Measurements from ENCODE around the gene BOD1. TPM values are rescaled to one million over a fixed set of nuclear protein-coding genes. Genes with fewer than 3 reads are reported as not detected.

Gene BOD1
- total RNA-seq, 1 donor from 2014 or later = 144 TPM

- peaks cover 24% of the 10 kb centered on the region for H3K4me1 Mint-ChIP-seq
- no peak overlapping the region for H3K4me3 Mint-ChIP-seq
- H3K79me2 ChIP-seq (ENCODE audit: low read depth) = no peaks in the 10 kb centered on the region
- H2AFZ ChIP-seq (replicated peaks) = no peak overlapping the region
- H3K4me3 ChIP-seq = no peak overlapping the region
- H3K9me3 ChIP-seq (ENCODE audit: low read depth) = no peaks in the 10 kb centered on the region
- no peak overlapping the region for H3K9ac ChIP-seq
- peaks cover 15% of the 10 kb centered on the region for H3K4me1 ChIP-seq
- peaks cover 11% of the 10 kb centered on the region for H3K27me3 Mint-ChIP-seq (ENCODE audit: insufficient read depth, low read depth)
- no peak overlapping the region for H3K27ac ChIP-seq
- no peaks in the 10 kb centered on the region for H3K27me3 ChIP-seq
- H3K36me3 Mint-ChIP-seq = no peaks in the 10 kb centered on the region
- H3F3A ChIP-seq (ENCODE audit: low read depth) = no peaks in the 10 kb centered on the region
- H3K36me3 ChIP-seq = no peaks in the 10 kb centered on the region
- no peak overlapping the region for H3K4me2 ChIP-seq
- H3K9me3 Mint-ChIP-seq = peaks cover 8% of the 10 kb centered on the region
- H4K20me1 ChIP-seq (ENCODE audit: low read depth) = no peaks in the 10 kb centered on the region
- no peak overlapping the region for H3K27ac Mint-ChIP-seq
- TF ChIP-seq CTCF (IDR thresholded peaks at IDR 0.05) = no peak
- TF ChIP-seq EZH2 (IDR thresholded peaks at IDR 0.05) = no peak
- no peak for TF ChIP-seq EZH2phosphoT487 (IDR thresholded peaks at IDR 0.05)
- no peak for DNase-seq (ENCODE audit: low spot score)
Measured at GRCh38 chr5:173577166-173577565, 39.3 kb downstream of the BOD1 start.

DNA sequence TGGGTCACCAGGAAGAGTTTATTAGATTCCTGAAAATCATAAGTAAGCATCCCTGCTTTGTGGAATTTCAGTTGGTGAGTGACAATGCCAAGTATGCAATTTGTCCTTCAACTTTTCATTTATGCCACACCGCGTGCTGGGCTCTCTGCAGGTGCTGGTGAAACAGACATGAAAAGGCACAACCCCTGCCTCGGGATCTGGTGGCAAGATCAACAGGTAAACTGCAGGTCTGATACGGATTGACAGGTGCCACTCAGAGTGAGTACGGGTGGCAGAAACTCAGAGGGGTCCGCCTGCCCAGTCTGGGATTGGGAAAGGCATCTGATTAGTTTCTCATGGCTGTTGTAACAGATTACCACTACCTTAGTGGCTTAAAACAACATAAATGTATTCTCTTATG, 40.5 kb downstream of the BOD1 start:
- Histone ChIP-seq H3K9ac (no peak overlapping the region), H3K36me3 (no peaks in the 10 kb centered on the region), H3K4me3 (no peak overlapping the region), H3K79me2 (ENCODE audit: low read depth) (no peaks in the 10 kb centered on the region), H3F3A (ENCODE audit: low read depth) (no peaks in the 10 kb centered on the region), H3K27ac (no peak overlapping the region), H2AFZ (replicated peaks) (no peak overlapping the region), H3K9me3 (ENCODE audit: low read depth) (no peaks in the 10 kb centered on the region), H3K27me3 (no peaks in the 10 kb centered on the region), H4K20me1 (ENCODE audit: low read depth) (no peaks in the 10 kb centered on the region), H3K4me2 (no peak overlapping the region), H3K4me1 (peaks cover 20% of the 10 kb centered on the region)
- TF ChIP-seq EZH2 (IDR thresholded peaks at IDR 0.05) (no peak), EZH2phosphoT487 (IDR thresholded peaks at IDR 0.05) (no peak), CTCF (IDR thresholded peaks at IDR 0.05) (no peak)
- Mint-ChIP-seq H3K36me3 (no peaks in the 10 kb centered on the region), H3K27me3 (ENCODE audit: insufficient read depth, low read depth) (peaks cover 9% of the 10 kb centered on the region), H3K9me3 (peaks cover 8% of the 10 kb centered on the region), H3K27ac (no peak overlapping the region), H3K4me1 (peaks cover 25% of the 10 kb centered on the region), H3K4me3 (no peak overlapping the region)
- no peak for DNase-seq (ENCODE audit: low spot score)

DNA sequence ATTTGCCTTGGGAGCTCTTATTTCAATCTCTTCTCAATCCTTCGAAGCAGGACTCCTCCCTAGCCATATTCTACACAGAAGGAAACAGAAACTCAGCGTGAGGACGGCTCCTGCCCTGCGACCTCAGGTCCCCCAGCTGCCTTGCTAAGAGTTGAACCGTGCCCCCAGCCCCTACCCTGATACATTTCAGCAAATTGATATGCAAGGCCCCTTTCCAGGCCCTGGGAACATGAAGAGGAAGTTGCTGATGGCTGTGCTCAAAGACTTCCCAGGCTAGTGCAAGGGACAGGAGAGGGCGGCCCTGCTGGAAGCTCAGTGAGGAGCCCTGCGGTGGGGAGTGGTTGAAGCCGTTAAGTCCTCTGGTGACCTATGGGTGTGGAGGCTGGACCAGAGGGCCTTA, 41.5 kb downstream of the BOD1 start:
- H3K36me3 Mint-ChIP-seq = no peaks in the 10 kb centered on the region
- peak overlapping the region; percentile 27 for H3K27ac Mint-ChIP-seq
- H3K36me3 ChIP-seq = no peaks in the 10 kb centered on the region
- peaks cover 25% of the 10 kb centered on the region for H3K4me1 Mint-ChIP-seq
- no peaks in the 10 kb centered on the region for H3F3A ChIP-seq (ENCODE audit: low read depth)
- no peaks in the 10 kb centered on the region for H3K9me3 ChIP-seq (ENCODE audit: low read depth)
- H3K27ac ChIP-seq = no peak overlapping the region
- no peaks in the 10 kb centered on the region for H4K20me1 ChIP-seq (ENCODE audit: low read depth)
- H3K4me2 ChIP-seq = no peak overlapping the region
- H3K9ac ChIP-seq = no peak overlapping the region
- H3K27me3 Mint-ChIP-seq (ENCODE audit: insufficient read depth, low read depth) = peaks cover 9% of the 10 kb centered on the region
- peaks cover 8% of the 10 kb centered on the region for H3K9me3 Mint-ChIP-seq
- peak overlapping the region; percentile 36 for H2AFZ ChIP-seq (replicated peaks)
- no peak overlapping the region for H3K4me3 Mint-ChIP-seq
- H3K4me1 ChIP-seq = peaks cover 20% of the 10 kb centered on the region
- TF ChIP-seq EZH2phosphoT487 (IDR thresholded peaks at IDR 0.05) (no peak), CTCF (IDR thresholded peaks at IDR 0.05) (no peak), EZH2 (IDR thresholded peaks at IDR 0.05) (no peak)
- DNase-seq (ENCODE audit: low spot score) = no peak
- H3K4me3 ChIP-seq = no peak overlapping the region
- H3K79me2 ChIP-seq (ENCODE audit: low read depth) = no peaks in the 10 kb centered on the region
- H3K27me3 ChIP-seq = no peaks in the 10 kb centered on the region

Data from neural progenitor cell (in vitro differentiated cells).